ENCODE measurements around the gene TVP23A. TPM values are rescaled to one million over a fixed set of nuclear protein-coding genes. Genes with fewer than 3 reads are reported as not detected.

Gene TVP23A
- total RNA-seq, 1 experiment from 2014 or later, result not detected

DNA sequence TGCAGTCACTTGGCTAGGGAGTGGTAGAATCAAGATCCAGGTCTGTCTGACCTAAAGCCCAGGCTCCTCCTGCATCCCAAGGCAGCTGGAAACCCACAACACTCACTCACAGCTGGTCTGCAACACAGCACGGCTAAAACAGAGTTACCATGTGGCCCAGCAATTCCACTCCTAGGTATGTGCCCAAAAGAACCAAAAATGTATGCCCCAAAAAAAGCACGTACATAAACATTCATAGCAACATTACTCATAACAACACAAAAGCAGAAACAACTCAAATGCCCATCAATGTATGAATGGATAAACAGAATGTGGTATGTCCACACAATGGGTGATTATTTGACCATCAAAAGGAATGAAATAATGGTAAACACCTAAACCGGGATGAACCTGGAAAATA, 8.9 kb downstream of the TVP23A start:
- POLR2A ChIA-PET, result interaction anchor here (0.6 kb wide), 1 partner anchor 135 kb away, joined by 3 read pairs; the partner anchor contains the start of gene CLEC16A
- TF ChIP-seq, protein P1, sequence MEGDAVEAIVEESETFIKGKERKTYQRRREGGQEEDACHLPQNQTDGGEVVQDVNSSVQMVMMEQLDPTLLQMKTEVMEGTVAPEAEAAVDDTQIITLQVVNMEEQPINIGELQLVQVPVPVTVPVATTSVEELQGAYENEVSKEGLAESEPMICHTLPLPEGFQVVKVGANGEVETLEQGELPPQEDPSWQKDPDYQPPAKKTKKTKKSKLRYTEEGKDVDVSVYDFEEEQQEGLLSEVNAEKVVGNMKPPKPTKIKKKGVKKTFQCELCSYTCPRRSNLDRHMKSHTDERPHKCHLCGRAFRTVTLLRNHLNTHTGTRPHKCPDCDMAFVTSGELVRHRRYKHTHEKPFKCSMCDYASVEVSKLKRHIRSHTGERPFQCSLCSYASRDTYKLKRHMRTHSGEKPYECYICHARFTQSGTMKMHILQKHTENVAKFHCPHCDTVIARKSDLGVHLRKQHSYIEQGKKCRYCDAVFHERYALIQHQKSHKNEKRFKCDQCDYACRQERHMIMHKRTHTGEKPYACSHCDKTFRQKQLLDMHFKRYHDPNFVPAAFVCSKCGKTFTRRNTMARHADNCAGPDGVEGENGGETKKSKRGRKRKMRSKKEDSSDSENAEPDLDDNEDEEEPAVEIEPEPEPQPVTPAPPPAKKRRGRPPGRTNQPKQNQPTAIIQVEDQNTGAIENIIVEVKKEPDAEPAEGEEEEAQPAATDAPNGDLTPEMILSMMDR (IDR thresholded peaks at IDR 0.05; ENCODE audit: unreplicated experiment), result no peak
- no peaks in the 10 kb centered on the region for H3K36me3 Mint-ChIP-seq (ENCODE audit: insufficient read depth, unreplicated experiment)
- no peaks in the 10 kb centered on the region for H3K4me1 Mint-ChIP-seq (ENCODE audit: insufficient read depth, unreplicated experiment)
- CTCF ChIA-PET, result interaction anchor here (0.7 kb wide), 1 partner anchor 1671 kb away, joined by 3 read pairs; no protein-coding TSS in a partner anchor
- intact Hi-C loops (cut with micrococcal nuclease), result no loop called here
- no peaks in the 10 kb centered on the region for H3K9me3 Mint-ChIP-seq (ENCODE audit: unreplicated experiment)
- no peak overlapping the region for H3K27ac Mint-ChIP-seq (ENCODE audit: low read depth, unreplicated experiment)
- no peaks in the 10 kb centered on the region for H3K27me3 Mint-ChIP-seq (ENCODE audit: insufficient read depth, unreplicated experiment)
- no peak for DNase-seq (ENCODE audit: unreplicated experiment)
- no peak overlapping the region for H3K4me3 Mint-ChIP-seq (ENCODE audit: unreplicated experiment)
- BruUV-seq (replicated peaks), result no TSS peak

DNA sequence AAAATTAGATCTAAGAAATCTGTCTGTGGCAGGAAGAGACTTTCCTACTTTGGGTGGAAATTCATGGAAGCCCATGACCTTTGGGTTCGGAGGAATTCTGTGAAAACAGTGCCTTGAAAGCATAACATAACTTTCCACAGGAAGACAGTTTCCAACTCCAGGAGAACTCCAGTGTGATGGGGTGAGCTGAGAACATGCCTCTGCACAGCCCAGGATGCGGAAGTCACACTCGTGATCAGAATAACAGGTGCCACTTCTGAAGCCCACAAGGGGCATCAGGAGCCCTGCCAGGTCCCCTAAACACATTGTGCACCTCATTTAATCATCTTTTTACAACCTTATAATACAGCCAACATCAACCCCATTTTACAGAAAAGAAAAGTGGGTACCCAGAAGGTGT, 9.7 kb downstream of the TVP23A start:
- no peak overlapping the region for H3K4me3 Mint-ChIP-seq (ENCODE audit: unreplicated experiment)
- CTCF ChIA-PET, result no interaction called here
- no peak for DNase-seq (ENCODE audit: unreplicated experiment)
- no peaks in the 10 kb centered on the region for H3K9me3 Mint-ChIP-seq (ENCODE audit: unreplicated experiment)
- intact Hi-C loops (cut with micrococcal nuclease), result no loop called here
- no peak overlapping the region for H3K27ac Mint-ChIP-seq (ENCODE audit: low read depth, unreplicated experiment)
- no peaks in the 10 kb centered on the region for H3K36me3 Mint-ChIP-seq (ENCODE audit: insufficient read depth, unreplicated experiment)
- H3K27me3 Mint-ChIP-seq (ENCODE audit: insufficient read depth, unreplicated experiment), result no peaks in the 10 kb centered on the region
- POLR2A ChIA-PET, result no interaction called here
- TF ChIP-seq, protein P1 (IDR thresholded peaks at IDR 0.05; ENCODE audit: unreplicated experiment), result no peak
- no TSS peak for BruUV-seq (replicated peaks)
- no peaks in the 10 kb centered on the region for H3K4me1 Mint-ChIP-seq (ENCODE audit: insufficient read depth, unreplicated experiment)

DNA sequence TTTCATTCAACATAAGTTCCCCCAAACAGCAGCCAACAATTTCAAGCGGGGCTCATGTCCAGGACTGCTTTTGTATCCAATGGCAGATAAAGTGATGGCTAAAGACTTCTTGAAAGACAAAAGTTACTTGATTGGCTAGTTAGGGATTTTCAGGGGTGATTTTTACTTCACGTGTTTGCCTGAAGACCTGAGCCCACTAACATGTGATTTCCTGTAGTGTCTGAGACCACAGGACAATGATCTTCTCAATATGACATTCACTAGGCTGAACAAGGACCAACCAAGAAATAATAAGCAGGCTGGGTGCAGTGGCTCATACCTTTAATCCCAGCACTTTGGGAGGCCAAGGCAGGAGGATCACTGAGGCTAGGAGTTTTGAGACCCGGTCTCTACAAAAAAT, 10.4 kb downstream of the TVP23A start:
- TF ChIP-seq, protein P1 (IDR thresholded peaks at IDR 0.05; ENCODE audit: unreplicated experiment), result no peak
- no TSS peak for BruUV-seq (replicated peaks)
- Mint-ChIP-seq H3K4me1 (ENCODE audit: insufficient read depth, unreplicated experiment) (no peaks in the 10 kb centered on the region), H3K36me3 (ENCODE audit: insufficient read depth, unreplicated experiment) (no peaks in the 10 kb centered on the region), H3K4me3 (ENCODE audit: unreplicated experiment) (no peak overlapping the region), H3K27ac (ENCODE audit: low read depth, unreplicated experiment) (no peak overlapping the region), H3K9me3 (ENCODE audit: unreplicated experiment) (no peaks in the 10 kb centered on the region), H3K27me3 (ENCODE audit: insufficient read depth, unreplicated experiment) (no peaks in the 10 kb centered on the region)
- no peak for DNase-seq (ENCODE audit: unreplicated experiment)
- CTCF ChIA-PET, result no interaction called here
- intact Hi-C loops (cut with micrococcal nuclease), result no loop called here
- POLR2A ChIA-PET, result no interaction called here

DNA sequence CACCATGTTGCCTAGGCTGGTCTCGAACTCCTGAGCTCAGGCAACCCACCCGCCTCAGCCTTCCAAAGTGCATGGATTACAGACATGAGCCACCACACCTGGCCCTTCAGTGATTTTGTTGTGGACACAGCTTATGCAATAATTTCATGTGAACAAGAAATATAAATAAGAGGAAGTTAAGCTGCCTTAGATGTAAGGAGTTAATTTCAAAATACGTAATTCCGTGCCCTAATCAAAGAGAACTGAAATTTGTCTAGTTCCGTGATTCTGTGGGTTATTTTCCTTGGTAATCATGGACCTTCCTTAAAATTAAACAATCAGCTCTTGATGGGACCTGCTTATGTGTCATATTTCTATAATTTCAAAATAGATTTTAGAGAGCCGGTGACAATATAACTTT, 11.9 kb downstream of the TVP23A start:
- no peak for DNase-seq (ENCODE audit: unreplicated experiment)
- TF ChIP-seq, protein P1 (IDR thresholded peaks at IDR 0.05; ENCODE audit: unreplicated experiment), result no peak
- no peak overlapping the region for H3K4me3 Mint-ChIP-seq (ENCODE audit: unreplicated experiment)
- intact Hi-C loops (cut with micrococcal nuclease), result no loop called here
- POLR2A ChIA-PET, result no interaction called here
- no peaks in the 10 kb centered on the region for H3K4me1 Mint-ChIP-seq (ENCODE audit: insufficient read depth, unreplicated experiment)
- no peaks in the 10 kb centered on the region for H3K36me3 Mint-ChIP-seq (ENCODE audit: insufficient read depth, unreplicated experiment)
- no peaks in the 10 kb centered on the region for H3K27me3 Mint-ChIP-seq (ENCODE audit: insufficient read depth, unreplicated experiment)
- BruUV-seq (replicated peaks), result no TSS peak
- no peak overlapping the region for H3K27ac Mint-ChIP-seq (ENCODE audit: low read depth, unreplicated experiment)
- CTCF ChIA-PET, result interaction anchor here (1.1 kb wide), 1 partner anchor 34 kb away, joined by 5 read pairs; no protein-coding TSS in a partner anchor
- H3K9me3 Mint-ChIP-seq (ENCODE audit: unreplicated experiment), result no peaks in the 10 kb centered on the region
